Measurements from ENCODE around the gene TPP1. TPM values are rescaled to one million over a fixed set of nuclear protein-coding genes. Genes with fewer than 3 reads are reported as not detected.

The TPP1 gene
- total RNA-seq, 2 donors from 2014 or later, result 48.6 to 92.4 TPM

GRCh38 chr11:6594142-6594768, 25.0 kb downstream of the TPP1 start:
- ATAC-seq, result no peak
- Mint-ChIP-seq H3K27ac (no peak overlapping the region), H3K4me3 (no peak overlapping the region), H3K36me3 (peaks cover 24% of the 10 kb centered on the region), H3K4me1 (ENCODE audit: low read depth in 2 of 2) (peaks cover 14 to 27% of the 10 kb centered on the region in 2 donors), H3K27me3 (no peaks in the 10 kb centered on the region), H3K9me3 (no peaks in the 10 kb centered on the region)
- peak; percentile 13 for DNase-seq (ENCODE audit: low spot score)

- DNase-seq (ENCODE audit: low spot score), result no peak
- Mint-ChIP-seq H3K27me3 (no peaks in the 10 kb centered on the region), H3K4me3 (no peak overlapping the region), H3K9me3 (peaks cover 10% of the 10 kb centered on the region), H3K27ac (no peak overlapping the region), H3K36me3 (peaks cover 24% of the 10 kb centered on the region), H3K4me1 (ENCODE audit: low read depth in 2 of 2) (peaks cover 0 to 2% of the 10 kb centered on the region in 2 donors)
- ATAC-seq, result no peak
Observed at GRCh38 chr11:6588018-6588417, 31.2 kb downstream of the TPP1 start.

GRCh38 chr11:6587360-6587953, 31.8 kb downstream of the TPP1 start:
- H3K27ac Mint-ChIP-seq, result no peak overlapping the region
- H3K9me3 Mint-ChIP-seq, result peaks cover 12% of the 10 kb centered on the region
- DNase-seq (ENCODE audit: low spot score) (no peak), ATAC-seq (no peak)
- peaks cover 28% of the 10 kb centered on the region for H3K36me3 Mint-ChIP-seq
- no peaks in the 10 kb centered on the region for H3K27me3 Mint-ChIP-seq
- no peak overlapping the region for H3K4me3 Mint-ChIP-seq
- peaks cover 0 to 2% of the 10 kb centered on the region in 2 donors for H3K4me1 Mint-ChIP-seq (ENCODE audit: low read depth in 2 of 2)

- Mint-ChIP-seq H3K27ac (no peak overlapping the region), H3K27me3 (no peaks in the 10 kb centered on the region), H3K4me3 (no peak overlapping the region), H3K4me1 (ENCODE audit: low read depth in 2 of 2) (peaks cover 0 to 2% of the 10 kb centered on the region in 2 donors), H3K36me3 (peaks cover 33% of the 10 kb centered on the region), H3K9me3 (peaks cover 12% of the 10 kb centered on the region)
- ATAC-seq (peak; percentile 36 to 53), DNase-seq (ENCODE audit: low spot score) (no peak)
Observed at GRCh38 chr11:6586434-6587359, 32.5 kb downstream of the TPP1 start.

- H3K9me3 Mint-ChIP-seq, result peaks cover 12% of the 10 kb centered on the region
- H3K27ac Mint-ChIP-seq, result no peak overlapping the region
- peaks cover 37% of the 10 kb centered on the region for H3K36me3 Mint-ChIP-seq
- H3K4me3 Mint-ChIP-seq, result no peak overlapping the region
- no peak for ATAC-seq
- peaks cover 0 to 2% of the 10 kb centered on the region in 2 donors for H3K4me1 Mint-ChIP-seq (ENCODE audit: low read depth in 2 of 2)
- H3K27me3 Mint-ChIP-seq, result no peaks in the 10 kb centered on the region
- no peak for DNase-seq (ENCODE audit: low spot score)
Observed at GRCh38 chr11:6584528-6584927, 34.7 kb downstream of the TPP1 start.

GRCh38 chr11:6583584-6583983, 35.6 kb downstream of the TPP1 start:
- Mint-ChIP-seq H3K27me3 (no peaks in the 10 kb centered on the region), H3K27ac (no peak overlapping the region), H3K36me3 (peaks cover 37% of the 10 kb centered on the region), H3K4me1 (ENCODE audit: low read depth in 2 of 2) (peaks cover 0 to 2% of the 10 kb centered on the region in 2 donors), H3K9me3 (peaks cover 12% of the 10 kb centered on the region), H3K4me3 (no peak overlapping the region)
- DNase-seq (ENCODE audit: low spot score), result no peak
- no peak for ATAC-seq

GRCh38 chr11:6579681-6580080, 39.5 kb downstream of the TPP1 start:
- Mint-ChIP-seq H3K27ac (no peak overlapping the region), H3K27me3 (no peaks in the 10 kb centered on the region), H3K4me1 (ENCODE audit: low read depth in 2 of 2) (no peaks in the 10 kb centered on the region), H3K9me3 (peaks cover 12% of the 10 kb centered on the region), H3K36me3 (peaks cover 34% of the 10 kb centered on the region), H3K4me3 (no peak overlapping the region)
- ATAC-seq (no peak), DNase-seq (ENCODE audit: low spot score) (no peak)

- Mint-ChIP-seq H3K4me3 (no peak overlapping the region), H3K9me3 (peaks cover 4% of the 10 kb centered on the region), H3K4me1 (ENCODE audit: low read depth in 2 of 2) (no peaks in the 10 kb centered on the region), H3K27ac (no peak overlapping the region), H3K36me3 (peaks cover 23% of the 10 kb centered on the region), H3K27me3 (no peaks in the 10 kb centered on the region)
- no peak for DNase-seq (ENCODE audit: low spot score)
- ATAC-seq, result no peak
Observed at GRCh38 chr11:6578134-6578533, 41.1 kb downstream of the TPP1 start.

GRCh38 chr11:6576471-6577373, 42.5 kb downstream of the TPP1 start:
- no peak overlapping the region for H3K27ac Mint-ChIP-seq
- H3K4me1 Mint-ChIP-seq (ENCODE audit: low read depth in 2 of 2), result no peaks in the 10 kb centered on the region
- H3K27me3 Mint-ChIP-seq, result no peaks in the 10 kb centered on the region
- peaks cover 18% of the 10 kb centered on the region for H3K36me3 Mint-ChIP-seq
- no peak overlapping the region for H3K4me3 Mint-ChIP-seq
- ATAC-seq (no peak), DNase-seq (ENCODE audit: low spot score) (no peak)
- H3K9me3 Mint-ChIP-seq, result no peaks in the 10 kb centered on the region

- H3K9me3 Mint-ChIP-seq, result no peaks in the 10 kb centered on the region
- no peak overlapping the region for H3K4me3 Mint-ChIP-seq
- no peak for DNase-seq (ENCODE audit: low spot score)
- H3K27ac Mint-ChIP-seq, result no peak overlapping the region
- no peak for ATAC-seq
- H3K36me3 Mint-ChIP-seq, result peaks cover 11% of the 10 kb centered on the region
- no peaks in the 10 kb centered on the region for H3K4me1 Mint-ChIP-seq (ENCODE audit: low read depth in 2 of 2)
- no peaks in the 10 kb centered on the region for H3K27me3 Mint-ChIP-seq
Observed at GRCh38 chr11:6574816-6575715, 44.2 kb downstream of the TPP1 start.

- no peak overlapping the region for H3K4me3 Mint-ChIP-seq
- H3K36me3 Mint-ChIP-seq, result peaks cover 11% of the 10 kb centered on the region
- ATAC-seq (no peak), DNase-seq (ENCODE audit: low spot score) (no peak)
- H3K4me1 Mint-ChIP-seq (ENCODE audit: low read depth in 2 of 2), result peaks cover 0 to 3% of the 10 kb centered on the region in 2 donors
- H3K9me3 Mint-ChIP-seq, result no peaks in the 10 kb centered on the region
- no peak overlapping the region for H3K27ac Mint-ChIP-seq
- H3K27me3 Mint-ChIP-seq, result no peaks in the 10 kb centered on the region
Observed at GRCh38 chr11:6572215-6572614, 47.0 kb downstream of the TPP1 start.

GRCh38 chr11:6571434-6572008, 47.7 kb downstream of the TPP1 start:
- ATAC-seq (no peak), DNase-seq (ENCODE audit: low spot score) (no peak)
- Mint-ChIP-seq H3K27ac (no peak overlapping the region), H3K36me3 (peaks cover 11% of the 10 kb centered on the region), H3K4me1 (ENCODE audit: low read depth in 2 of 2) (peaks cover 0 to 3% of the 10 kb centered on the region in 2 donors), H3K27me3 (no peaks in the 10 kb centered on the region), H3K9me3 (no peaks in the 10 kb centered on the region), H3K4me3 (no peak overlapping the region)
